ENCODE data around the gene SLIT3. TPM values are rescaled to one million over a fixed set of nuclear protein-coding genes. Genes with fewer than 3 reads are reported as not detected.

The SLIT3 gene
- total RNA-seq, 2 experiments from 2014 or later: not detected

DNA sequence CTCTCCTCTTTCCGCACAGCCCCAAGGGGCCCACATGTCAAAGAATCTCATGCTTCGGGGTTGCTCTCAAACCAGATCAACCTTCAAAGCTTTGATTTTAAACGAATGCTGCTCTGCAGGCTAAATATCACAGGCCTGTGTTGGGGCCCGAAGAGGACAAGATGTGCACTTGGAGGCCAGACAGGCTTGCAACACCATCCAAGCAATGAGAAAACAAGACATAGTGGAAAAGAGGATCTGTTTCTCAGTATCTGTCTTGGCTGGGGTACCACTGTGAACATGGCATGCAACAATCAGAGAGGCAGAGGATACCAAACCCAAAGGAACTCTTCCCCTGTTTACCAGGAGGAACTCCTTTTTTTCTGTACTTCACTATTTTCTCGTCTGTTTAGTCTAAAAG is 321.8 kb downstream of the SLIT3 start:
- H3K4me1 Mint-ChIP-seq (ENCODE audit: low read depth): no peaks in the 10 kb centered on the region
- H3K27me3 Mint-ChIP-seq: peaks cover 33% of the 10 kb centered on the region
- Histone ChIP-seq H3K27ac (ENCODE audit: low read depth in 1 of 2, low read length in 2 of 2) (no peak overlapping the region), H3K4me3 (ENCODE audit: low read length) (no peak overlapping the region), H3K9me3 (ENCODE audit: control insufficient read depth in 1 of 2, insufficient read depth in 1 of 2, low read length in 2 of 2) (no peaks in the 10 kb centered on the region), H3K4me1 (ENCODE audit: insufficient read depth, low read length) (no peaks in the 10 kb centered on the region), H3K27me3 (ENCODE audit: control insufficient read depth in 1 of 2, insufficient read depth in 2 of 2, low read length in 2 of 2) (no peaks in the 10 kb centered on the region), H3K36me3 (ENCODE audit: insufficient read depth, low read length) (no peaks in the 10 kb centered on the region)
- intact Hi-C loops (cut with DNase I, micrococcal nuclease): no loop called here
- no peak overlapping the region for H3K27ac Mint-ChIP-seq
- no peak for ATAC-seq (ENCODE audit: poor library complexity)
- CTCF ChIA-PET: no interaction called here
- TF ChIP-seq, protein P1, sequence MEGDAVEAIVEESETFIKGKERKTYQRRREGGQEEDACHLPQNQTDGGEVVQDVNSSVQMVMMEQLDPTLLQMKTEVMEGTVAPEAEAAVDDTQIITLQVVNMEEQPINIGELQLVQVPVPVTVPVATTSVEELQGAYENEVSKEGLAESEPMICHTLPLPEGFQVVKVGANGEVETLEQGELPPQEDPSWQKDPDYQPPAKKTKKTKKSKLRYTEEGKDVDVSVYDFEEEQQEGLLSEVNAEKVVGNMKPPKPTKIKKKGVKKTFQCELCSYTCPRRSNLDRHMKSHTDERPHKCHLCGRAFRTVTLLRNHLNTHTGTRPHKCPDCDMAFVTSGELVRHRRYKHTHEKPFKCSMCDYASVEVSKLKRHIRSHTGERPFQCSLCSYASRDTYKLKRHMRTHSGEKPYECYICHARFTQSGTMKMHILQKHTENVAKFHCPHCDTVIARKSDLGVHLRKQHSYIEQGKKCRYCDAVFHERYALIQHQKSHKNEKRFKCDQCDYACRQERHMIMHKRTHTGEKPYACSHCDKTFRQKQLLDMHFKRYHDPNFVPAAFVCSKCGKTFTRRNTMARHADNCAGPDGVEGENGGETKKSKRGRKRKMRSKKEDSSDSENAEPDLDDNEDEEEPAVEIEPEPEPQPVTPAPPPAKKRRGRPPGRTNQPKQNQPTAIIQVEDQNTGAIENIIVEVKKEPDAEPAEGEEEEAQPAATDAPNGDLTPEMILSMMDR (IDR thresholded peaks at IDR 0.05): no peak
- POLR2A ChIA-PET: no interaction called here
- H3K4me3 Mint-ChIP-seq: no peak overlapping the region
- no peaks in the 10 kb centered on the region for H3K9me3 Mint-ChIP-seq
- no peaks in the 10 kb centered on the region for H3K36me3 Mint-ChIP-seq (ENCODE audit: low read depth)
- no peak for DNase-seq

DNA sequence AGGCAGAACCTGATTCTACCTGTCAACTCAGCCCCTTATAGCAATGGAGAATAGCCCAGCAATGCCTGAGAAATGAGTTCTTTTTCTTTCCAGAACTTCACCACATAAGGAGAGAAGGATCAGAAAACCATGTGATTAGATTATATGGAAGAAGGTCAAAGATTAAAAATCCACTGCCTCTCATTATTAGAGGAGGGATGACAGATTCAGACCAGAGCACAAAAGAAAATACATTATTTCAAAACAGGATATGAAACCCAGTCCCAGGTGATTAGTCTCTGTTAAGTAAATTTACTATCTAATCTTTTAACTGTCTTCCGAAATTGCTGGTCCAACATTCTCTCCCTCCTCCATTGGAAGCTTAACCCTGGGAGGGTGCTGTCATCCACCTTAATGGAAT is 322.4 kb downstream of the SLIT3 start:
- no peaks in the 10 kb centered on the region for H3K36me3 Mint-ChIP-seq (ENCODE audit: low read depth)
- CTCF ChIA-PET: no interaction called here

DNA sequence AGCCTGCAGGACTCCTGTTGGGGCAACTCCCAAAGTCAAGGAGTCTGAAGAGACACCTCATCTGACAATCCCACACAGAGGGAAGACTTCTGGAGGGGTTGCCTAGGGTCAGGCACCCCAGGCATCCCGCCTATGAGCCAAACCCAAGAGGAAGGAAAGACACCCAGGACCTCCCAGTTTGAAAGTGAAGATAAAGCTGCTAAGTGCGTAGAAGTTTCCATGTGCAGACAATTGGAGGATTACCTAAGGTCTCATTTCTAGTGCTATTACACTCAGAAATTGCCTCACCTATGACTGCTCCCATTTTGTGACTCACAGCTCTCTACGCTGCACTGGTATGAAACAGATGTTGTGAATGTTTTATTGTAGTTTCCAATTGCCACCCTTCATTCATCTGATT is 322.9 kb downstream of the SLIT3 start:
- ATAC-seq (ENCODE audit: poor library complexity): no peak

More for the DNA sequence above, 322.4 kb downstream of the SLIT3 start:
- intact Hi-C loops (cut with DNase I, micrococcal nuclease): no loop called here
- no peak overlapping the region for H3K4me3 Mint-ChIP-seq
- H3K27ac Mint-ChIP-seq: no peak overlapping the region
- POLR2A ChIA-PET: no interaction called here
- Histone ChIP-seq H3K27ac (ENCODE audit: low read depth in 1 of 2, low read length in 2 of 2) (no peak overlapping the region), H3K4me1 (ENCODE audit: insufficient read depth, low read length) (no peaks in the 10 kb centered on the region), H3K27me3 (ENCODE audit: control insufficient read depth in 1 of 2, insufficient read depth in 2 of 2, low read length in 2 of 2) (peaks cover 0 to 5% of the 10 kb centered on the region in 2 experiments), H3K9me3 (ENCODE audit: control insufficient read depth in 1 of 2, insufficient read depth in 1 of 2, low read length in 2 of 2) (no peaks in the 10 kb centered on the region), H3K36me3 (ENCODE audit: insufficient read depth, low read length) (no peaks in the 10 kb centered on the region), H3K4me3 (ENCODE audit: low read length) (no peak overlapping the region)
- TF ChIP-seq, protein P1 (IDR thresholded peaks at IDR 0.05): no peak
- H3K27me3 Mint-ChIP-seq: peaks cover 40% of the 10 kb centered on the region
- ATAC-seq (ENCODE audit: poor library complexity) (no peak), DNase-seq (no peak)
- H3K9me3 Mint-ChIP-seq: no peaks in the 10 kb centered on the region
- H3K4me1 Mint-ChIP-seq (ENCODE audit: low read depth): no peaks in the 10 kb centered on the region

More for the DNA sequence above, 322.9 kb downstream of the SLIT3 start:
- no peak for DNase-seq
- H3K27ac Mint-ChIP-seq: no peak overlapping the region
- H3K4me3 Mint-ChIP-seq: no peak overlapping the region
- intact Hi-C loops (cut with DNase I, micrococcal nuclease): no loop called here
- ChIA-PET CTCF (no interaction called here), POLR2A (no interaction called here)
- Histone ChIP-seq H3K9me3 (ENCODE audit: control insufficient read depth in 1 of 2, insufficient read depth in 1 of 2, low read length in 2 of 2) (no peaks in the 10 kb centered on the region), H3K27ac (ENCODE audit: low read depth in 1 of 2, low read length in 2 of 2) (no peak overlapping the region), H3K27me3 (ENCODE audit: control insufficient read depth in 1 of 2, insufficient read depth in 2 of 2, low read length in 2 of 2) (peaks cover 0 to 6% of the 10 kb centered on the region in 2 experiments), H3K4me3 (ENCODE audit: low read length) (no peak overlapping the region), H3K36me3 (ENCODE audit: insufficient read depth, low read length) (no peaks in the 10 kb centered on the region), H3K4me1 (ENCODE audit: insufficient read depth, low read length) (no peaks in the 10 kb centered on the region)
- H3K36me3 Mint-ChIP-seq (ENCODE audit: low read depth): no peaks in the 10 kb centered on the region
- TF ChIP-seq, protein P1 (IDR thresholded peaks at IDR 0.05): no peak
- peaks cover 41% of the 10 kb centered on the region for H3K27me3 Mint-ChIP-seq
- no peaks in the 10 kb centered on the region for H3K9me3 Mint-ChIP-seq
- no peaks in the 10 kb centered on the region for H3K4me1 Mint-ChIP-seq (ENCODE audit: low read depth)
